Calu3 (cell line): ENCODE results near the gene SPACA4. TPM values are rescaled to one million over a fixed set of nuclear protein-coding genes. Genes with fewer than 3 reads are reported as not detected.
A peak's percentile ranks its signal among the peaks of the same experiment; 100 is the strongest.

ENCODE experiments used
- BruUV-seq: library from RNA; stranded (reverse); fragments of 400-500 nt; replicated peaks from 2 replicates; lab custom pipeline; 2021; lab: Mats Ljungman, UMichigan
- CTCF ChIA-PET: fragments of 300-600 bp; sonication (Branson Sonifier 250); formaldehyde crosslinking; loops from one replicate; lab custom pipeline; 2022; ENCODE audit warnings: antibody characterized with exemption; lab: Charles Lee
- DNase-seq: peaks from one replicate; pipeline ENCODE4 v3.0.0; 2022
- H3K27ac Mint-ChIP-seq: one replicate; pipeline ENCODE4 v1.8.0; 2022; ENCODE audit warnings: mixed read lengths; ENCODE audit not compliant: unreplicated experiment
- H3K27me3 Mint-ChIP-seq: one replicate; pipeline ENCODE4 v1.8.0; 2022; ENCODE audit warnings: mixed read lengths; ENCODE audit not compliant: unreplicated experiment
- H3K36me3 Mint-ChIP-seq: one replicate; pipeline ENCODE4 v1.8.0; 2022; ENCODE audit warnings: mild to moderate bottlenecking, moderate library complexity, mixed read lengths; ENCODE audit not compliant: insufficient read depth, unreplicated experiment
- H3K4me1 Mint-ChIP-seq: one replicate; pipeline ENCODE4 v1.8.0; 2022; ENCODE audit warnings: mild to moderate bottlenecking, low read depth, mixed read lengths; ENCODE audit not compliant: unreplicated experiment
- H3K4me3 Mint-ChIP-seq: one replicate; pipeline ENCODE4 v1.8.0; 2022; ENCODE audit warnings: mild to moderate bottlenecking, low read depth, moderate library complexity, mixed read lengths; ENCODE audit not compliant: unreplicated experiment
- H3K9me3 Mint-ChIP-seq: one replicate; pipeline ENCODE4 v1.8.0; 2022; ENCODE audit warnings: low read depth, mixed read lengths; ENCODE audit not compliant: unreplicated experiment
- intact Hi-C: fragments of 100-400 bp; cut with micrococcal nuclease; formaldehyde crosslinking; loops from one replicate; pipeline ENCODE4 v1.10.0; 2022; ENCODE audit not compliant: unreplicated experiment
- total RNA-seq: library from RNA; stranded (reverse); gene quantifications from 2 replicates; pipeline ENCODE4 v1.2.3, GENCODE V29; 2022
- TF ChIP-seq, protein P1 (sequence below): fragments of 200-600 bp; IDR thresholded peaks from one replicate; pipeline ENCODE4 v1.8.0; 2022; ENCODE audit warnings: antibody characterized with exemption; ENCODE audit not compliant: unreplicated experiment

SPACA4 gene
- total RNA-seq, 1 experiment from 2014 or later, result not detected

DNA sequence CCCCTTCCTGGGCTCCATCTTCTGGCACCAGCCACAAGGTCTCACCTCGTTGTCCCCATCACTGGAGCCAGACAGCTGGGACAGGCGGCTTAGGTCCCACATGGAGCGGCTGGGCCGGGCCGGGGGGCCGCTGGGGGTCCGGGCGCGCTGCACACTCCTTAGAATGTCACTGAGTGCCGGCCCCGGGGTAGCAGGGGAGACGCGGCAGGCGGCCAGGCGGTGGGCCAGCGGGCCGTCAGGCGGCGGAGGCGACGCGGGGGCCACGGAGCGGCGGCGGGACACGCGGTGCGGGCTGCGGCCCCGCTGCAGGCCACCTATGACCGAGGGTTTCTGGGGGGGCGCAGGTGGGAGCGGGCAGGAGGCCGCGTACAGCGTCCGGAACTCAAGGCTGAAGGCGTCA, 3.1 kb upstream of the SPACA4 start:
- CTCF ChIA-PET, result interaction anchor here (0.8 to 1.2 kb wide), 2 partner anchors 19 to 31 kb away, joined by 7 read pairs; no protein-coding TSS in a partner anchor
- H3K36me3 Mint-ChIP-seq, result peaks cover 4% of the 10 kb centered on the region
- H3K4me3 Mint-ChIP-seq, result no peak overlapping the region
- TF ChIP-seq, protein P1, sequence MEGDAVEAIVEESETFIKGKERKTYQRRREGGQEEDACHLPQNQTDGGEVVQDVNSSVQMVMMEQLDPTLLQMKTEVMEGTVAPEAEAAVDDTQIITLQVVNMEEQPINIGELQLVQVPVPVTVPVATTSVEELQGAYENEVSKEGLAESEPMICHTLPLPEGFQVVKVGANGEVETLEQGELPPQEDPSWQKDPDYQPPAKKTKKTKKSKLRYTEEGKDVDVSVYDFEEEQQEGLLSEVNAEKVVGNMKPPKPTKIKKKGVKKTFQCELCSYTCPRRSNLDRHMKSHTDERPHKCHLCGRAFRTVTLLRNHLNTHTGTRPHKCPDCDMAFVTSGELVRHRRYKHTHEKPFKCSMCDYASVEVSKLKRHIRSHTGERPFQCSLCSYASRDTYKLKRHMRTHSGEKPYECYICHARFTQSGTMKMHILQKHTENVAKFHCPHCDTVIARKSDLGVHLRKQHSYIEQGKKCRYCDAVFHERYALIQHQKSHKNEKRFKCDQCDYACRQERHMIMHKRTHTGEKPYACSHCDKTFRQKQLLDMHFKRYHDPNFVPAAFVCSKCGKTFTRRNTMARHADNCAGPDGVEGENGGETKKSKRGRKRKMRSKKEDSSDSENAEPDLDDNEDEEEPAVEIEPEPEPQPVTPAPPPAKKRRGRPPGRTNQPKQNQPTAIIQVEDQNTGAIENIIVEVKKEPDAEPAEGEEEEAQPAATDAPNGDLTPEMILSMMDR, result no peak
- DNase-seq, result no peak
- H3K27ac Mint-ChIP-seq, result no peak overlapping the region
- no peaks in the 10 kb centered on the region for H3K9me3 Mint-ChIP-seq
- H3K27me3 Mint-ChIP-seq, result peaks cover 22% of the 10 kb centered on the region
- intact Hi-C loops, result no loop called here
- H3K4me1 Mint-ChIP-seq, result no peaks in the 10 kb centered on the region
- no TSS peak for BruUV-seq

DNA sequence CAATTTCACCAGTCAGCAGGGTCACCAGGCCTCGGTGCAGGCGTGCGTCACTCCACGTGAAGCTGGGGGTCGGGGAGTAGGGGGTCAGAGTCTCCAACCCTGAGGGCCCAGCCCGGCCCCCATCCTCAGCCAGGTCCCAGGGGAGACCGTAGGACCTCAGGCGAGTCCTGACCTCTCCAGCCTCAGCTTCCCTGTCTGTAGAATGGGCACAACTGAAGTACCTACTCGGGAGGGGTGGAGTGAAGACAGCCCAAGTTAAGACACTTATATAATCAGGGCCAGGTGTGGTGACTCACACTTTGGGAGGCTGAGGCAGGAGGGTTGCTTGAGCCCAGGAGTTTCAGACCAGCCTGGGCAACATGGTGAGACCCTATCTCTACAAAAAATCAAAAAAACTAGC, 2.7 kb upstream of the SPACA4 start:
- H3K27me3 Mint-ChIP-seq, result peaks cover 18% of the 10 kb centered on the region
- CTCF ChIA-PET, result no interaction called here
- no peaks in the 10 kb centered on the region for H3K4me1 Mint-ChIP-seq
- BruUV-seq, result no TSS peak
- TF ChIP-seq, protein P1, result no peak
- no peak for DNase-seq
- H3K9me3 Mint-ChIP-seq, result no peaks in the 10 kb centered on the region
- peaks cover 4% of the 10 kb centered on the region for H3K36me3 Mint-ChIP-seq
- no peak overlapping the region for H3K27ac Mint-ChIP-seq
- intact Hi-C loops, result no loop called here
- H3K4me3 Mint-ChIP-seq, result no peak overlapping the region

DNA sequence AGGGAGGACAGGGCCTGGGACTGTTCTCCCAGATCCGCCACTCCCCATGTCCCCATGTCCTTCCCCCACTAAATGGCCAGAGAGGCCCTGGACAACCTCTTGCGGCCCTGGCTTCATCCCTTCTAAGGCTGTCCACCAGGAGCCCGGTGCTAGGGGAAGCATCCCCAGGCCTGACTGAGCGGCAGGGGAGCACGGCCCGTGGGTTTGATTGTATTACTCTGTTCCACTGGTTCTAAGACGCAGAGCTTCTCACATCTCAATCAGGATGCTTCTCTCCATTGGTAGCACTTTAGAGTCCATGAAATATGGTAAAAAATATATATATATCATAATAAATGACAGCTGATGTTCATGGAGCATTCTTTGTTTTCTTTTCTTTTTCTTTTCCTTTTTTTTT, 815 bp downstream of the SPACA4 start:
- Mint-ChIP-seq H3K36me3 (peaks cover 6% of the 10 kb centered on the region), H3K27me3 (no peaks in the 10 kb centered on the region), H3K27ac (no peak overlapping the region), H3K9me3 (no peaks in the 10 kb centered on the region), H3K4me3 (no peak overlapping the region), H3K4me1 (no peaks in the 10 kb centered on the region)
- BruUV-seq, result no TSS peak
- no peak for DNase-seq
- CTCF ChIA-PET, result no interaction called here
- TF ChIP-seq, protein P1, result no peak
- intact Hi-C loops, result no loop called here

DNA sequence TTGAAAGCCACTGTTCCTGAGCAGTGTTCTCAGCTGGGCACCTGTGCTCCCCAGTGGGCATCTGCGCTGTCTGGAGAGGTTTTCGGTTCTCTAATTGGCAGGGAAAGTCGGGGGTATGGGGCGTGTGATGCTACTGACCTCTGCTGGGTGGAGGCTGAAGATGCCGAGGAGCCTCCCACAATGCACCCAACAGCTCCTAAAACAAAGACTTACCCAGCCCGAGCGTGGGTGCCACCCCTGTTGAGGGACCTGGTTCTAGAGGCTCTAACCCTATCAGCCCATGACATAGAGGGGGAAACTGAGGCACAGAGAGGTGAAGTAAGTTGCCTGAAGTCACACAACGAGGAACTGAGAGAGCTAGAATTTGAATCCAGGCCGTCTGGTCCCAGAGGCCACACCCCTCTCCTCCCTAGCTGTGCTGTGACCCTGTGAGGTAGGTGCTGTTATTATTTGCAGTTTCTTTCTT, 2.3 kb downstream of the SPACA4 start:
- peak; percentile 66 for DNase-seq
- no peak overlapping the region for H3K27ac Mint-ChIP-seq
- intact Hi-C loops, result no loop called here

More for the DNA sequence above, 2.3 kb downstream of the SPACA4 start:
- no TSS peak for BruUV-seq
- no peaks in the 10 kb centered on the region for H3K9me3 Mint-ChIP-seq
- H3K4me3 Mint-ChIP-seq, result no peak overlapping the region
- CTCF ChIA-PET, result interaction anchor here (0.6 to 1.8 kb wide), 17 partner anchors 8 to 438 kb away, joined by 3 to 13 read pairs (median 4); partner anchors contain the start of genes KDELR1, RPL18, SPHK2 and ZSWIM9
- H3K36me3 Mint-ChIP-seq, result peaks cover 14% of the 10 kb centered on the region
- TF ChIP-seq, protein P1, result peak; percentile 54
- no peaks in the 10 kb centered on the region for H3K27me3 Mint-ChIP-seq
- H3K4me1 Mint-ChIP-seq, result peaks cover 6% of the 10 kb centered on the region
